ENCODE results near the gene TRMU.
"Not testable (repeated sequence)": the region's sequence is repeated elsewhere in the genome, so short reads cannot be mapped to it uniquely, and the experiment has no call there.

TRMU gene

DNA sequence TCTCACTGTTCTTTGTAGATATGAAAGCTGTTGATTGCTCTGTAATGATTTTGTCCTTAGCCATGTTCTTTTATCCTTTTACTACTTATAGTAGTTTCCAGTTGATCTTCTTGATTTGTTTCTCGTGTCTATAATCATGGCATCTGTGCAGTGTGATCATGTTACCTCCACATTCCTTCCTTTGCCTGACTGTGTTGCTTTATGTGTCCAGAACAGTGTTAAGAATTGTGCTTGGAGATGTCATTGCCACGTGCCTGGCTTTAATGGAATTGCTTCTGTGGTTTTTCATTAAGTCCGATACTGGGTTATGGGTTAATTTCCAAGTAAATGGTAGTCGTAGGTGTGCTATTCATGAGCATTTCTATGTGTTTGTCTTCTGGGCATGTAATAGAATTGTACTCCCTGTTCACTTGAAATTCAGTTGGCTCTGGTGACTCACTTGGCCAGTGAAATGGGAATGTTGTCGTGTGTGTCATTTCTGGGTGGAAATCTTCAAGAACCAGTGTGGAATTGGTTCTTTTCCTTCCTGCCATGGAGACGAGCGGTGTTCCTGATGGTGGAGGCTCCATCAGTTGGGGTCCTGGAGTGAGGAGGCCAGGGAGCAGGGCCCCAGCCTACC lies 32.1 kb upstream of the TRMU start:
- DNase-seq: no peak

- DNase-seq: no peak
Measured at GRCh38 chr22:46308283-46308988, 27.1 kb upstream of the TRMU start.

DNA sequence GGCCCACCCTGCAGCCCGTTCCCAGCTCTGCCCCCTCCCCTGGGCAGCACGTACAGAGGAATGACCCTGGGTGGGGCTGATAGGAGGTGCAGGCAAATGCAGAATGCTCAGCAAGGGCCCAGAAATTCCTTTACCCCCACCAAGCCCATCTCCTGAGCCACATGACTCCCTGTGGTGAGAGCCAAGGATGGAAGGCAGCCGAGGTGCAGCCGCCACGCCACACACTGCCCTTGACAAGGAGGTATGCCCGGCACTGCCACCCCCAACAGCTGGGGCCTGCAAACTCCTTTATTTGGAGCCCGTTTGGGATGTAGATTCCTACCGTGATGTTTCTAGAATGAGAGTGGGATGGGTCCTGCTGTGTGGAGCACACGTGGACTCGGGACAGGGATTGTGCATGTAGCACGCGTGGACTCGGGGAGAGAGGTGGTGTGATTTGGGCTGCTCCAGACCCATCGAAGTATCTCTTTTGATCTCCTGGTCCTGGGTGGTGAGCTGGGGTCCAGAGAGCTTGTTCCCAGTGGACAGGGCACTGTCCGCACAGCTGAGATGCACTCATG lies 25.9 kb upstream of the TRMU start:
- no peak for DNase-seq

DNA sequence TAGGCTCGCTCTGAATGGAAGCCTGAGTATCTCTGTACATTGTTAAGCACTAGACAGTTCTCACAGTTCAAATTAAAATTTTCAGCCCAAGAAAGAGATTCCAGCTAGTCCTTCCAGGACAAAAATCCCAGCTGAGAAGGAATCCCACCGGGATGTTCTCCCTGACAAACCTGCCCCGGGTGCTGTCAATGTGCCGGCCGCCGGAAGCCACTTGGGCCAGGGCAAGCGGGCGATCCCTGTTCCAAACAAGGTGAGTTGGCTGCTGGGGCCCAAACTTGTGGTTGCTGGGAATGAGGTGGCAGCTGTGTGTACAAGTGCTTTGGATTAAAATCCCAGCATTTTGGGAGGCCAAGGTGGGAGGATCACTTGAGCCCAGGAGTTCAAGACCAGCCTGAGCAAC lies 23.5 kb upstream of the TRMU start:
- DNase-seq: no peak

DNA sequence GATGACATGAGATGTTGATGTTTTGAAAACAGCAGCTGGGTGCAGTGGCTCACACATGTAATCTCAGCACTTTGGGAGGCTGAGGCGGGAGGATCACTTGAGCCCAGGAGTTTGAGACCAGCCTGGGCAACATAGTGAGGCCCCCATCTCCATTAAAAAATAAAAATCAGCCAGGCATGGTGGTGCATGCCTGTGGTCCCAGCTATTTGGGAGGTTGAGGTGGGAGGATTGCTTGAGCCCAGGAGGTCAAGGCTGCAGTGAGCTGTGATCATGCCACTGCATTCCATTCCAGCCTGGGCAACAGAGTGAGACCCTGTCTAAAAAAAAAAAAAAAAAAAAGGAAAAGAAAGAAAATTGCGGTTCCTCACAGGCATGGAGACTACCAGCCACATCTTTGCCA lies 22.7 kb upstream of the TRMU start:
- DNase-seq: not testable (repeated sequence)

DNA sequence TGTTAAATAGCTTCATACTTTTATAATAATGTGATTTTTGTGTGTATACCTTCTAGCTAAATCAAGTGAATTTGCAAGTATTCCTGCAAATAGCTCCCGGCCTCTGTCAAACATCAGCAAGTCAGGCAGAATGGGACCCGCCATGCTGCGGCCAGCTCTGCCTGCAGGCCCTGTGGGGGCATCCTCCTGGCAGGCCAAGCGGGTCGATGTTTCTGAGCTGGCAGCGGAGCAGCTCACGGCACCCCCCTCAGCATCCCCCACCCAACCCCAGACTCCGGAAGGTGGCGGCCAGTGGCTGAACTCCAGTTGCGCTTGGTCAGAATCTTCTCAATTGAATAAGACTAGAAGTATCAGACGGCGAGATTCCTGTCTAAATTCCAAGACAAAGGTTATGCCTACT lies 19.5 kb upstream of the TRMU start:
- no peak for DNase-seq

DNA sequence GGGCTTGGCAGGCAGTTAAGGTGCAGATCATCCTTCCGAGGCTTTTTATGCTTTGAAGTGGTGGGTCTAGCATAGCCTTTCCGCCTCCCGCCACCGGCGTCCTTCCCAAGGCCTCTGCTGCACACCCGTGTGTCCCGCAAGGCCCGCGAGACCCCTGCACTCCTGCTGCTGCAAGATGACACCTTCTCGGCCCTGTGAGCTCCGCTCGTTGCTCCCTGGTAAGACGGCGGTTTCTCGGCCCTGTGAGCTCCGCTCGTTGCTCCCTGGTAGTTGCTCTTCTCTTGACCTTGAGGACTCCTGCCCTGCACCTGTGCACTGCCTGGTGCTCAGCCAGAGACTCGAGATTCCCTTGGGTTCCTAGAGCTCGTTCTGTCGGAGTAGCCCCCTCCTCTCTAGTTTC lies 17.9 kb upstream of the TRMU start:
- DNase-seq: no peak

DNA sequence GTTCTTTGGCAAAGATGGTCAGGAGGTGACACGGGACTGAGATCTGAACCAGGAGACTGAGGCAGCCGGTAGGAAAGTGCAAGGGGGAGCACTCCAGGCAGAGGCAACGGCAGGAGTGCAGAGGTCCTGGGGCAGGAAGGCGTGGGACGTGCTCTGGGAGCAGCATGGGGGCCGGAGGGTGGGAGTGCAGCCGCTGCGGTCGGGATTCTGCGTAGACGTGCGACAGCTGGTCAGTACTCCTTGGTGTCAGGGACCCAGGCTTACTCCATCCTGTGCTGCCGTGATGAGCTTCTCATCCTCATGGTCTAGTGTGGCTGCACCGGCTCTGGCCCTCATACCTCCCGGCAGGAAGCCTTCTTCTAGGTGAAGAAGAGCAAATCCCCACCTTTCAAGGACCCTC lies 16.9 kb upstream of the TRMU start:
- no peak for DNase-seq

GRCh38 chr22:46319319-46319718 lies 16.2 kb upstream of the TRMU start:
- DNase-seq: no peak

GRCh38 chr22:46320166-46320710 lies 15.3 kb upstream of the TRMU start:
- no peak for DNase-seq

DNA sequence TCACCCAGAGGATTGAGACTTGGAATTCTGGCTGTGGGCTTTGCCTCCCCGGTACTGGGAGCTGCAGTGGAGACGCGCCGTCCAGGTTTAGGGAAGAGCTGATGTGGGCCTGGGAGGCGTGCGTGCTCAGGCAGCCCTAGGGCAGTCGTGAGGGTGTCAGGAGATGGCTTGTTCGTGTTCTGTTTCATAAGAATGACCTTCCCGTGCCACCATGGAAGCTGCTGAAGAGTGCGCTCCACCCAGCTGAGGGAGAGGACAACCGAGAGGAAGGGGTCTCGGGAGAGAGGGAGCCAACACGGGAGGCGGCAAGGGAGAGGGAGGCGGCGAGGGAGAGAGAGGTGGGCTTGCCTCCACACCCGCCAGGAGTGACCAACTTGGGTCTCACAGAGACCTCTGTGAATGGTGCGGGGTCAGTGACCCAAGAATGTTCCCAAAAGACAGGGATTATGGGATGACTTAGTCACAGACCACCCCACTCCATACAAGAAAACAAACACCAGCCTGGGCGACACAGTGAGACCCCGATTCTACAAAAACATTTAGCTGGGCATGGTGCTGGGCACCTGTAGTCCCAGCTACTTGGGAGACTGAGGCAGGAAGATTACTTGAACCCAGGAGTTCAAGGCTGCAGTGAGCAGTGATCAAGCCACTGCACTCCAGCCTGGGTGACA lies 14.7 kb upstream of the TRMU start:
- no peak for DNase-seq

DNA sequence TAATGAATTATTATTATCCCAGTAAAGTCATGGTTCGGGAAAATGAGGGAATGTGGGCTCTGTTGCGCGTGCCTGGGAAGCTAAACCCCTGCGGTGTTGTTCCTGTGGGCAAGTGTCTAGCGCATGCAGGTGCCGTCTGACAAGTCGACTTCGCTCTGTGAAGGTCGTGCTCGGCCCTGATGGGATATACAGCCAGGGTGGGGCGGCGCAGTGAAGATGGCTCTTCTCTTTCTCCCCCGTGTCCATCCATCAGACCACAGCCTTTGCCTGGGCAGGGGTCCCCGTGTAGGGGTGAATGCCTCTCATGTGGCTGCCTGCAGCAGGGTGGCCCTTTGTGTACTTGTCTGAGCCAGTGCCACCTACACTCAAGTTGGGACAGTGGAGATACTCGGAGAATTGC lies 12.8 kb upstream of the TRMU start:
- no peak for DNase-seq

- DNase-seq: no peak
Measured at GRCh38 chr22:46323162-46323561, 12.4 kb upstream of the TRMU start.

- DNase-seq: no peak
Measured at GRCh38 chr22:46326066-46326680, 9.3 kb upstream of the TRMU start.

GRCh38 chr22:46327691-46328465 lies 7.6 kb upstream of the TRMU start:
- DNase-seq: no peak

DNA sequence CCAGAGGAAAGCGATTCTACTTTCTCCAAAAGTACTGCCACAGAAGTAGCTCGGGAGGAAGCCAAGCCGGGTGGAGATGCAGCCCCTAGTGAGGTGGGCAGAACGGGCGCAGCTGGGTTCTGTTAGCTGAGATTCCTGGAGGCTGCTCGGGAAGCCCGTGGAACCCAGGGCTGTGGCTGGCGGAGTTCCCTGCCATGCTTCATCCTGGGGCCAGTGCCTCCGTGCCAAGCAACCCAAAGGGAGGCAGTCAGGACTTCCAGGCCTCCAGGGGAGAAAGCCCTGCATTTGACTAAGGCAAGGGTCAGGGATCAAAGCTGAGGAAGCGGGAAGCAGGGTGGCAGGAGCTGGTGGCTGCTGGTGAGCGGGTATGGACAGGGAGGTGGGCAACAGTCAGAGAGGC lies 6.7 kb upstream of the TRMU start:
- DNase-seq: no peak

DNA sequence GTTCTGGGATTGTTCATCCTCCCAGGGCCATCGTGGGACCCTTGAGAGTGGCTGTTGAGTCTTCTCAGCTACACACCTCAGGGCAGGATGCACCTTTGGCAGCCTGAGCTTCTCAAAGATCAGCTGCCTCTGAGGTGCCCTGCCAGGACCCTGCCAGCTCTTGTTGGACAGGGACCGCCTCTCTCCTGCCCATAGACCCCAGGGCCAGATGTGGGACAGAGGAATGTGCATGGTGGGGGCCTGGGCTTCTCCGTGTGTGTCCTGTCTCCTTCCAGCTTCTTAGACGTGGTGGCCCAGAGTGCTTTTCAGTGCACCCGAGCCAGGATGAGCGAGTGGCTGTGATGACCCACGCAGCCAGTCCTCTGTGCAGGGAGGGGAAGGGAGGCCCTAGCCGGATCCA lies 5.9 kb upstream of the TRMU start:
- no peak for DNase-seq

GRCh38 chr22:46330426-46330825 lies 5.1 kb upstream of the TRMU start:
- DNase-seq: no peak

DNA sequence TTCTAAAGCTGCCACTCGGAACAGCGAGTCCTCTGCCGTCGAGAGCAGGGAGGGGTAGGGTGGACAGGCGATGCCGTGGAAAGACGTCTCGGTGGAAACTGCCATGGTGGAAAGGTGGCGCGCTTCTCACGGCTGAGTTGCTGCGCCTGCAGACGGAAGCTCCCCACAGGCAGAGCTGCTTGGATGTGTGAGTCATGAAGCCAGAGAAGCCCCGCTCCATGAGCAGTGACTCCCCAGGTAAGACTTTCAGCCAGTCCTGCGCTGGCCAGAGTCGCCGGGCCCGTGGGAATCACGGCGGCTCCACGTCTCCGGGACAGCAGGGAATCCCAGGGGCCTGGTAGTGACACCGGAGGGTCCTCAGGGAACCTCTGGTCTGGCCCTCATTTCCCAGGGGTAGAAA lies 4.0 kb upstream of the TRMU start:
- DNase-seq: no peak

- DNase-seq: no peak
Measured at GRCh38 chr22:46336119-46337078, 885 bp downstream of the TRMU start.

- DNase-seq: no peak
Measured at GRCh38 chr22:46337870-46338269, 2.4 kb downstream of the TRMU start.
